ENCODE measurements around the gene ZFAND5.

The ZFAND5 gene

DNA sequence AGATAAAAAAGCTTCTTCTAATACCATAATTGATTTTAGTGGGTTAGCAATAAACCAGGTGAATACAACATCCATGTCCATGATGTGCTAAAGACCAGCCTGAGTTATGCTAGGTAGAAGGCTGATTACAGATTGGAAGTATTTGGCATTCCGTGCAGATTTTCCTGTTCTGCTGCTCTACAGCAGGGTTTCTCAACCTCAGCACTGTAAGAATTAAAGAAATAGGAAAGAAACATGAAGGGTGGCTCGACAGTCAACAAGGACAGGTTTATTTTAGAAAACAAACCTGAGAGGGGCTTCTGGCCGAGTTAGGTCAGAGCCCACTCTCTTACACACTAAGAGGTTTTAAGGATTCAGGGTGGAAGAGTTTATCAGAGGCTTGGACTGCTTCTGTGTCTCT lies 42.3 kb downstream of the ZFAND5 start:
- no peak for DNase-seq (ENCODE audit: low read depth)

DNA sequence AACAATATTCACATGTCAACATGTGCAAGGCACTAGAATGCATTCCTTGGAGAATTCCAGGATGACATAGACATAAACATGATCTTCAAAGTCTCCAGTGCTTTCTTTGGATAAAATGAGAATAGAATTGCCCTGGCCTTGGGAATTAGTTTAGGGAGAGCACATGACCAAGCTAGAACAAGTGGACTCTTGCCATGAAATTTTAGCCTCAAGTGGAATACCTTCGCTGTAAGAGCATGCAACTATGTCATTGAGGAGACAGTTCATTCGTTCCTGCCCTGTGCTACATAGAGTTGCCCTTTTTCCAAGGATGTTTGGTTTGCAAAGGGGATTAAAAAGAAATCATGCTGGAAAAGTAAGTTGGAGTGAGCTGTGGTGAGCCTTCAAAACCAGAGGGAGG lies 42.7 kb downstream of the ZFAND5 start:
- DNase-seq (ENCODE audit: low read depth): no peak

DNA sequence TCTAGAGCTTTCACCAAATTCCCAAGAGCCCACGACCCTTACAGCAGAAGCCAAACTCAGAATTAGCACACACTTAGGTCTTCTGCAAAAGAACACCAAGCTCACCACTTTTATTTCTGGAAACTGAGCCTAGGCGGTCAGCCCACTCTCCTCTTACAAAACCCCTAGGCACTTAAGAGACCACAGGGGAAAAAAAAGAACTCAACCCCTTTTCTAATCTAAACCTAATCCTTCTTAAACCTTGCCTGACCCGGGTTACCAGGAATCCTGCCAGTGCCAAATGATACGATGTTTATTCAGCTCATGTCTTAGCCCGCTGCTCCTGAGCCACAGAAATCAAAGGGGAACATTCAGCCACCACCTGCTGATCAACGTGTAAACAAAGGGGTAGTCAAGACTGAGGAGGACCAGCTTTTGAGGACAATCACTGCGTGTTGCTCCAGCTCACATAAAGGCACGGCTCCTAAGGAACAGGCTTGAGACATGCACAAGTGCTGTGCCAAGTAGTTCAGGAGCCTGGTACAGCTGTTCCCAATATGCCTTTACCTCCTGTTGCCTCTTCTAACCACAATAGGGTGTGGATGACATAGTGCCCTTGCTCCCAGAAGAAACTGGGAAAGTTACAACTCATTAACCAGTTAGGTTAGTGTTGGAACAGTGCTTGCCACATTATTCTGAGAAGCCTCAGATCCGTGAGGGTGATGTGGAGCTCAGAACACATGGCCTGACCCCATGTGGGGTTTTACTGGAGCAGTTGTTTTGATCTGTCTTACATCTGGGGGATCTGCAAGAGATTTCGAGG lies 49.3 kb downstream of the ZFAND5 start:
- DNase-seq (ENCODE audit: low read depth): no peak

DNA sequence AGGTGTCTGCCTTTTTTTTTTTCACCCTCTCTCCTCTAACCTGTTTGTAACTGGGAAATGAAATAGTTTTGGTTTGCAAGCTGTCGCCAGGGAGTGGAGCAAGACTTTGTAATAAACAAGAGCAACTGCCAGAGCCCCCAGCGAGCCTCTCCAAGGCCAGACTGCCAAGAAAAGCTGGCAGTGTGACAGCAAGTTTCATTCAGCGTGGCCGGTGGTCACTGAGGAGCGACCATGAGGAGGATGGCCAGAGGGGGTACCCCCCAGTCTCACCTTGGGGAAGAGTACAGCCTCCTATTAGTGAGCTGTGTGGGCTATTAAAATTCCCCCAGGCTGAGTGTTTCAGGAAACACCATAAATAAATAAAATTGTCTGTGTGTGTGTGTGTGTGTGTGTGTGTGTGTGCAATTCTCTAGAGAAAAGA lies 49.9 kb downstream of the ZFAND5 start:
- no peak for DNase-seq (ENCODE audit: low read depth)

DNA sequence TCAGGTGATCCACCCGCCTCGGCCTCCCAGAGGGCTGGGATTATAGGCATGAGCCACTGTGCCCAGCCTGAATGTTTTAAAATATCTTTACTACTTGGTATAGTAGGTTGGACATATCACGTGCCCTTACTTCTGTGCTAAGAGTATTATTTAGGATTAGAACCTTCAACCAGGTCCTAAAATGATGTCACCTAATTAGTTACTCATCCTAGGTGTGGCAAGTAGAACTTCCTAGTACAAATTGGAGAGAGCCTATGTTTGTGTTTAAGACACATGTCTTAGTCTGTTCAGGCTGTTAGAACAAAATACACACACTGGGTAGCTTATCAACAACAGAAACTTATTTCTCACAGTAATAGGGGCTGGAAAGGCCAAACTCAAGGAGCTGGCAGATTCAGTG lies 51.5 kb downstream of the ZFAND5 start:
- DNase-seq (ENCODE audit: low read depth): no peak

DNA sequence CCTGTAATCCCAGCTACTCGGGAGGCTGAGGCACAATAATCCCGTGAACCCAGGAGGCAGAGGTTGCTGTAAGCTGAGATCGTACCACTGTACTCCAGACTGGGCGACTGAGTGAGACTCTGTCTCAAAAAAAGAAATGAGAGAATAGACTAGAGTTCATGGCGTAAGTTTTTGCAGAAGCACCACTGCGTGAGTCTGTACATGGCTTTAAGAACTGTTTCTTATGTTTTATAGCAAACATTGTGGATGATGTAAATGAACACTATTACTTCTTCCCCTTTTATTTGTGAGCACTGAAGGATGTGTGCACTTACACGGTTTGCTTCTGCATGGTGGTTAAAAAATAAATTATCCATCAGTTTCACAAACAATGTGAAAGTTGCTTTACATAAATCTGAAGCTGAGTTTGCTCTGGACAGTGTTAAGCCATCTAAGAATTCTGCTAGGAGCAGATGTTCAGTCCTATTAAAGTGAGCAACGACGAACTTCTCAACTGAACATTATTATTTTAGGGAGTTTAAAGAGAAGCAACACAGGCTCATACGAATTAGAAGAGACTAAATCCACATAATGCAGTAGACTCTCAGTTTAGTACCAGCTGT lies 52.5 kb downstream of the ZFAND5 start:
- DNase-seq (ENCODE audit: low read depth): no peak

DNA sequence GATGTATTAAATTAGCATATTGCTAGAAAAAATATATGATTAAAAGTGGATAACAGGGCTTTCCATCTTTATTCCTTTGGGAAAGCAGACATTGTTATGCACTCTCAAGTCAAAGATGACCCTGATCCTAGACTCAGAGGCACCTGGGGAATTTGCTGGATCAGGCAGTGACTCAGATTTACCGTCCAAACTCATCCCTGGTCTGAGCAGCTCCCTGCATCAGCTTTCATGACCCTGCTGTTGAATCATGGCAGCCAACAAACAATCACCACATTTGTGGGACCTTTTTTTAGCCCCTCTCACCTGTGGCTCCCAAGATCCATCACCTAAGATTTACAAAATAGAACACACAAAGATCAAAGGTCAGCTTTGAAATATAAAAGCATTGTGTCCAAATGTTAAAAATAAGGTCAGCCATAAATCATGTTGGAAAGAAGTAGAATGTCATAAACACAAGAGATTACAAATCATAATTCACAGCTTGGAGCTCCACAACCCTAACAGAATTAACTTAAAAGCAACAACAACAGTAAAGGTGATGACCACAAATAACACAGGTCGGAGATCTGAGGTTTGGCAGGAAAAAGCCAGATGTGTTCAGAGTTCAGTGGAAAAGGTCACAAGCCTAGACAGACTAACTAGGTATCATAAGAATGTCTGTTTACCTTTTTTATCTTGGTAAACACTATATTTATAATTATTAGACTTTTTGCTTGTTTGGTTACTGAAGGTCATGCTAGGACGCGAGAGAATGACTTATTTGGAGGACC lies 55.5 kb downstream of the ZFAND5 start:
- DNase-seq (ENCODE audit: low read depth): no peak

DNA sequence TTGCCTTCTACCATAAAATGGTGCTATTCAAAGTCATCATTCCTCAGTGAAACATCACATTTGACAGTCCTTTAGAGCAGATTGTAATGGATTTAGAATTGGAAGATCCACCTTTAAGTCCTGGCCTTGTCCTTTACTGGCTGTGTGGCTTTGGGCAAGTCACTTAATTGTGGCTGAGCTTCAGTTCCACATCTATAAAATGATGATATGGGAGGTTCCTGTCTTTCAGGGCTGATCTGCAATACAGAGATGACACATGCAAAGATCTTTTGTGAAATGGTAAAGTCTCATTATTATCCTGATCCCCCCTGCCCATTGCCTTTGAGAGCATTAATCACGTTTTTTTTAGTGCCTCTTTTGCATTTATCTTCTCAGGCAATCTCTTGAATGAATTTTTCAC lies 58.2 kb downstream of the ZFAND5 start:
- DNase-seq (ENCODE audit: low read depth): no peak

DNA sequence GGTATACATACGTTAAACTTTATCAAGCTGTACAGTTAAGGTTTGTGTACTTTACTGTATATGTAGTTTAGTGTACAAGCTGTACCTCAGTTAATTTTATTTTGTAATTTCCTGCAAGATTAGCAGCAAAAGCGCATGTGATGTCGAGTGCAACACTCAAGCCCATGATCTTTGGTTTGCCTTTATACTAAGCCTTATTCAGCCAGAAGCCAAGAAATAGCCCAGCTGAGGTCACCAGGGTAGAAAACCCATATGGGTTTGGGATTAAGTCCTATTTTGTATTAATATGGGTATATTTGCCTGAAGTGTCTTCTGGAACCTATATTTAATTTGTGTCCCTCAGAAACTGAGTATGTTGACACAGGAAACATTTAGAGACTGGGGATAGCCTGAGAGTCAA lies 59.3 kb downstream of the ZFAND5 start:
- DNase-seq (ENCODE audit: low read depth): no peak

DNA sequence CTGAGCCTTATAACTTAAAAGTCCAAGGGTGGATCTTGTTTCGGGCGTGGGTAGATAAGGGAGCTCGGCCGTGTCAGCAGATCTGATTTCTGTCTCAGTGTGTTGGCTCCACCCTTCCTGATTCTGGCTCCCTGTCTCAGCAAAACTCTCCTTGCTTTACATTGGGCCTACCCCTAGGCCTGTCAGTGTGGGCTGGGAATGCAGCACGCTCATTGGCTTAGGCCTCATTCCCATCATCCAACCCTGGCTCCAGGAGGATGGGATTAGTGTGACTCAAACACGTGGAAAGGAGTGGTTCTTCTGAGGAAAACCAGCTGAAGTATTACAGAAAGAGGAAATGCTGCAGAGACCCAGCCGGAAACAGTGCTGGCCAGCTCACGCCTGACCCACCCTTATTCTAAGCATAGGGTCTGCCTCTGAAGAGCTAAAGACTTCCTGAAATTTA lies 59.9 kb downstream of the ZFAND5 start:
- no peak for DNase-seq (ENCODE audit: low read depth)

DNA sequence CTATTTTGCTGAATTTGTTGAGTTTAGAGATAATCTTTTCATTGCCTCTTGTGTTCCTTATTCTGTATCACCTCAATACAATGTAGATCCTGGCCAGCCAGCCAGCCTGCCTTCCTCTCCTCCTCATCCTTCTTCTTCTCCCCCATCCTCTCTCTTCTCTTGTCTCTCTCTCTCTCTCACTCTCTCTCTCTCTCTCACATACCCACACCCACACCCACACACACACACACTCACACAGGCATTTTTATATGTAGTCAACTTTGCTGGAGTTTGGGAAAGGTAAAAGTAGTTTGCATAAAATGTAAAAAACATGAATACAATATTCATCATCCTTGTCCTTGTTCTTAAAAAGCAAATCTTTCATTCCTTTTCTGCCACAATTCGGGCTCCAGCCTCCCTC lies 60.5 kb downstream of the ZFAND5 start:
- DNase-seq (ENCODE audit: low read depth): no peak
